Fibroblast of pulmonary artery (primary cell): ENCODE data around the gene ST6GALNAC2.

Experiments used
- DNase-seq: peaks from one replicate; pipeline ENCODE4 v3.0.0-alpha.2; 2010; ENCODE audit warnings: low read depth
- H3K4me3 ChIP-seq: replicated peaks from 2 replicates; pipeline ENCODE4 v1.5.1; 2011; ENCODE audit warnings: low read depth, mild to moderate bottlenecking, control low read depth, low read length, moderate library complexity
- CTCF ChIP-seq: IDR thresholded peaks from 2 replicates; pipeline ENCODE4 v1.5.1; 2011; ENCODE audit warnings: mild to moderate bottlenecking, control low read depth, low read length, inconsistent platforms; ENCODE audit errors: missing control alignments

The ST6GALNAC2 gene

GRCh38 chr17:76586741-76587487 lies 1.3 kb upstream of the ST6GALNAC2 start:
- DNase-seq: no peak
- no peak overlapping the region for H3K4me3 ChIP-seq
- TF ChIP-seq CTCF: no peak

- no peak for DNase-seq
- peak overlapping the region; percentile 52 for H3K4me3 ChIP-seq
- TF ChIP-seq CTCF: no peak
These were observed 519 bp downstream of the ST6GALNAC2 start for GRCh38 chr17:76585033-76585648.

GRCh38 chr17:76584427-76585032 lies 1.1 kb downstream of the ST6GALNAC2 start:
- no peak for TF ChIP-seq CTCF

GRCh38 chr17:76582660-76583059 lies 3.0 kb downstream of the ST6GALNAC2 start:
- no peak for TF ChIP-seq CTCF
- no peak overlapping the region for H3K4me3 ChIP-seq
- no peak for DNase-seq

More at GRCh38 chr17:76584427-76585032, 1.1 kb downstream of the ST6GALNAC2 start:
- no peak for DNase-seq
- H3K4me3 ChIP-seq: peak overlapping the region; percentile 52

GRCh38 chr17:76581515-76581914 lies 4.1 kb downstream of the ST6GALNAC2 start:
- H3K4me3 ChIP-seq: no peak overlapping the region
- DNase-seq: no peak
- TF ChIP-seq CTCF: no peak

GRCh38 chr17:76579281-76579680 lies 6.4 kb downstream of the ST6GALNAC2 start:
- DNase-seq: no peak
- no peak overlapping the region for H3K4me3 ChIP-seq
- TF ChIP-seq CTCF: no peak
